NK-92 (cell line): Measurements from ENCODE around the gene LYRM1.
"Not testable (repeated sequence)": the region's sequence is repeated elsewhere in the genome, so short reads cannot be mapped to it uniquely, and the experiment has no call there.

Source experiments
- DNase-seq: peaks from one replicate; lab custom pipeline; 2025; ENCODE audit not compliant: unreplicated experiment; lab: John Stamatoyannopoulos, UW

LYRM1 gene

GRCh38 chr16:20931066-20931600 lies 30.6 kb downstream of the LYRM1 start:
- no peak for DNase-seq

GRCh38 chr16:20933589-20933988 lies 33.0 kb downstream of the LYRM1 start:
- DNase-seq, result no peak

DNA sequence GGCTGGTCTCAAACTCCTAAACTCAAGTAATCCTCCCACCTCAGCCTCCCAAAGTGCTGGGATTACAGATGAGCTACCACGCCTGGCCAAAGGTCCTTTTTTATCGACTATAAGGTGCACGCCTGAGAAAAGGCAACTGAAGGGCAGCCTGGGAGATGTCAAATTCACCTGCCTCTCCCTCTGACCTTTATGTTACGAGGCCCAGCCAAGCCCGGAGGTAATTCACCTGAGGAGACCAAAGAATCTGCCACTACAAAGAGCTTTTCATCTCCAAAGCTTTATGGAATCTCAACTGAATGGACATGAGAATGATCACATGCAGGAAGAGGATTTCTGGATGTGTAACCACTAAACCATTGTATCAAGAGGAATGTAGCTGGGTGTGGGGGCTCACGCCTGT lies 37.2 kb downstream of the LYRM1 start:
- no peak for DNase-seq

- DNase-seq, result no peak
Observed at GRCh38 chr16:20938426-20938825, 37.9 kb downstream of the LYRM1 start.

- no peak for DNase-seq
Observed at GRCh38 chr16:20939611-20940010, 39.0 kb downstream of the LYRM1 start.

DNA sequence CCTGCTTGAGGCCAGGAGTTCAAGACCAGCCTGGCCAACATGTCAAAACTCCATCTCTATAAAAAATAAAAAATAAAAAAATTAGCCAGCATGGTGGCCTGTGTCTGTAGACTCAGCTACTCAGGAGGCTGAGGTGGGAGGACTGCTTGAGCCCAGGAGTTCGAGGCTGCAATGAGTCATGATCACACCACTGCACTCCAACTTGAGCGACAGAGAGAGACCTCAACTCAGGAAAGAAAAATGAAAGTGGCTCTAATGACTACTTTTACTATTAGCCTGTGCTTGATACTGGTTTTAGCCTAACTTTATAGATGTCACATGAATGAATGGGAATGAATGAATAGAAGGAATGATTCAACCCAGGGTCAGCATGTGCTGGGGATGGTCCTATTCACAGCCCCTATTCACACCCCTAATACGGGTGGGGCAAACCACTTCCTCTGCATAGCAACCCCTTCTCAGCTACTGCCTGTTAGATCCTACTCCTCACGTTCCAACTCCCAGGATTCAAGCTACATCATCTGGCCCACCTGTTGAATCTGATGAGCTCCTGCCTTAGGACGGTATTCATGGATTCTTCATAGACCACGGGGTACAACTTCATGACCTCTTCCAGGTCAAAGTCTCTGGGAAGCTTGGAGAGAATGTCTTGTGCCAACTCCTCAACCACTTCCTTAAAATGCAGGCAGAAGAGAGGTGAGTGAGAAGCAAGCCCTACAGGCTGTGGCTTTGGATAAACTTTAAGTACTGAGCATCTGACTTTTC lies 40.5 kb downstream of the LYRM1 start:
- DNase-seq, result no peak

- no peak for DNase-seq
Observed at GRCh38 chr16:20941636-20941926, 41.0 kb downstream of the LYRM1 start.

GRCh38 chr16:20942256-20942655 lies 41.7 kb downstream of the LYRM1 start:
- DNase-seq, result no peak

- no peak for DNase-seq
Observed at GRCh38 chr16:20944861-20945574, 44.4 kb downstream of the LYRM1 start.

- DNase-seq, result not testable (repeated sequence)
Observed at GRCh38 chr16:20945575-20945875, 45.0 kb downstream of the LYRM1 start.

GRCh38 chr16:20946015-20946629 lies 45.6 kb downstream of the LYRM1 start:
- DNase-seq, result no peak

- no peak for DNase-seq
Observed at GRCh38 chr16:20948444-20948843, 47.9 kb downstream of the LYRM1 start.

- DNase-seq, result no peak
Observed at GRCh38 chr16:20949660-20950059, 49.1 kb downstream of the LYRM1 start.

DNA sequence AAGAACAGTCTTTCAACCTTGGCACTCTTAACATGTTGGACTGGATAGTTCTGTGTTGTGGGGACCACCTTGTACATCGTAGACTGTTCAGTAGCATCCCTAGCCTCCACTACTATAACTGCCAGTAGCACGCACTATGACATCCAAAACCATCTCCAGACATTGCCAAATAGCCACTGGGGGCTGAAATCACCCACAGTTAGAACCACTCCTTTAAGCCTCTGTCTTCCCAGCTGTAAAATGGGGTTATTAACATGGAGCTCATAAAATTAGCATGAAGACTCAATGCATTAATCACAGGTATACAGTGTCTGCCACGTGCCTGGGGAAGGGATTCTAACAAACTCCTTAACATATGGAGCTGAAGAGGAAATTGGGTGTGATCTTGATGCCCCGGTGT lies 49.7 kb downstream of the LYRM1 start:
- no peak for DNase-seq

DNA sequence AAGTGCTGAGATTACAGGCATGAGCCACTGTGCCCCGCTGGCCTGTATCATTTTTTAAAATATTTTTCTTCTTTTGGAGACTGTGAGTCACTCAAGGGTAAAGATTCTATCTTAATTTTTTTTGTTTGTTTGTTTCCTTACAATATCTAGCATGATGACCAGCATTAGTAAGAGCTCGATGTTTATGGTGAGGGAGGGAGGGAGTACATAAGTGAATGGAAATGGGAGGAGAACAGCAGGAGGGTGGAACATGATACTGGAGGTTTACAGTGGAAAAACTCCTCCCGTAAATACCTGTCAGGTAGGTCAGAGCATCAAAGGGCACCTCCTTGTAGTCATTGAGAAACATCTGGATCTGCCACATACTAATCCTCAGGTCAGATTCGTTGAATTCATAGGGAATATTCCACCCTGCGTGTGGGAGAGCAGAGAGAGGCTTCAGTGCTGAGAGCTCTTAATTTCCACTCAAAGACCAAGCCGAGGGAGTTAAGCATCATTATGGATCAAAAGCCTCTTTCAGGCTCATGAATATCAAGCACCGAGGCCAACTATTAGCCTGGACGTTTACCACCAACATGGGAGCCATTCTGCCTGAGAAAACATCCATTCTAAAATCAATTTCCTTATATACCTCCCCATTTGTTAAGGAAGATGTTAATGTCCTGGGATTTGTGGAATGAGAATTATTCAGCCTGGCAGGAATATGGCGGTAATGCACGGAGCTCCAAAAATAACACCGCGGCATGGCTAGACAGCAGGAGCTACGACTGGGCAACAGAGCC lies 51.8 kb downstream of the LYRM1 start:
- no peak for DNase-seq

GRCh38 chr16:20954574-20954973 lies 54.0 kb downstream of the LYRM1 start:
- no peak for DNase-seq

- DNase-seq, result no peak
Observed at GRCh38 chr16:20956319-20956718, 55.7 kb downstream of the LYRM1 start.

- no peak for DNase-seq
Observed at GRCh38 chr16:20957153-20957552, 56.6 kb downstream of the LYRM1 start.

- DNase-seq, result no peak
Observed at GRCh38 chr16:20960899-20961298, 60.3 kb downstream of the LYRM1 start.

DNA sequence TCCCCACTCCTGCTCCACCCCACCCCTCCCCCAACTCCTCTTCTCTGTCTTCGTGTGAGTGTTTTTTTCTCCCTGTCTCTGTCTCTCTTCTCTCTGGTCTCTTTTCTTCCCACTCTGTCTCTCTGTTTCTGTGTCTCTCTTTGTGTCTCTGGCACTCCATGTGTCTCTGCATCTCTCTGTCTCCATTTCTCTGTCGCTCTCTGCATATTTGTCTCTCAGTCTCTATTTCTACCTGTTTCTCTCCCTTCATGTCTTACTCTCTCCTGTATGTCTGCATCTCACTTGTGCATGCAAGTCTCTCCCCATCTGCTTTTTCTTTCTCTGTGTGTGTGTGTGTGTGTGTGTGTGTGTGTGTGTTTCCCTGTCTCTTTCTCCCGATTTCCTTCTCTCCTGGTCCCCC lies 68.2 kb downstream of the LYRM1 start:
- no peak for DNase-seq

DNA sequence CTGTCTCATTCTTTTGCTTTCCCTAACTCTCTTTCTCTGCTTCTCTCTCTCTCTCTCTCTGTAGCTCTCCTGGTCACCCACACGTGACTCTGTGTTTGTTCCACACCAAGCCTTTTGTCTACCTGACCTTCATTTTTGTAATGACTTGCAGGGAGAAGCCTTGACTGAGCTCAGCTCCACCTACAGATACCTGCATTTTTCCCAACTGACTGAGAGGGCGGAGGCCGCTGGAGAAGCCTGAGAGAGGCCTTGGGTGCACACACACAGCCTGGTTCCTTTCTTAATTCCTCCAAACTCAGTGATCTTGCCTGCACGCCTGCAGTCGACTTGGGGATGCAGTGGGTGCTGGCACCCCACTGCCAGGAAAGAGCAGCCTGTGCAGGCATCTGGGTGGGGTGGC lies 68.8 kb downstream of the LYRM1 start:
- no peak for DNase-seq

- no peak for DNase-seq
Observed at GRCh38 chr16:20971401-20971800, 70.8 kb downstream of the LYRM1 start.
